ENCODE measurements around the gene B4GALT7. TPM values are rescaled to one million over a fixed set of nuclear protein-coding genes. Genes with fewer than 3 reads are reported as not detected.
"Not testable (repeated sequence)": the region's sequence is repeated elsewhere in the genome, so short reads cannot be mapped to it uniquely, and the experiment has no call there.

The B4GALT7 gene
- total RNA-seq, 1 experiment from 2014 or later: 37.3 TPM

DNA sequence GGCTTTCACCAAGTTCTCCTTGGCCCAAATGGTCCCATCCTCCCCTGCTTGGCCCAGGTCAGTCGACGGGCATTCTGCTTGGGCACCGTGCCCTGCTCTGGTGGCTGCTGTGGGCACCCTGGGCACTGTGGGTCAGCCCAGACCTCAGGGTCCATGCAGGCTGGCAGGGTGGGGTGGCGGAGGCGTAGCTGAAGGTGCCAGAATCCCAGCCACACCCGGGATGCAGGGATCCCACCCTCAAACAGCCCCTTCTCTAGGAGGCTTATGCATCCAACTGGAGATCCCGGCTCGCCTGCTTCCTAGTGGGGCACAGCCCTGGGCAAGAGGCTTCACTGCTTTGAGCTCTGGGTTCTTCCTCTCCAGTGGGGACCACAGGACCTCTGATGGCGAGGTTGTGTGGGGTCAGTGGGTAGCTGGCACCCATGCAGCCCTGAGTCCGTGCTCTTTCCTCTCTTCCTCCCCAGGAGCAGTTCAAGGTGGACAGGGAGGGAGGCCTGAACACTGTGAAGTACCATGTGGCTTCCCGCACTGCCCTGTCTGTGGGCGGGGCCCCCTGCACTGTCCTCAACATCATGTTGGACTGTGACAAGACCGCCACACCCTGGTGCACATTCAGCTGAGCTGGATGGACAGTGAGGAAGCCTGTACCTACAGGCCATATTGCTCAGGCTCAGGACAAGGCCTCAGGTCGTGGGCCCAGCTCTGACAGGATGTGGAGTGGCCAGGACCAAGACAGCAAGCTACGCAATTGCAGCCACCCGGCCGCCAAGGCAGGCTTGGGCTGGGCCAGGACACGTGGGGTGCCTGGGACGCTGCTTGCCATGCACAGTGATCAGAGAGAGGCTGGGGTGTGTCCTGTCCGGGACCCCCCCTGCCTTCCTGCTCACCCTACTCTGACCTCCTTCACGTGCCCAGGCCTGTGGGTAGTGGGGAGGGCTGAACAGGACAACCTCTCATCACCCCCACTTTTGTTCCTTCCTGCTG lies 9.4 kb downstream of the B4GALT7 start:
- H3K36me3 ChIP-seq (replicated peaks; ENCODE audit: control insufficient read depth, insufficient read depth, low read length): no peaks in the 10 kb centered on the region; the same call in none of the 2 replicates
- no peak overlapping the region for H3K4me3 ChIP-seq (ENCODE audit: insufficient read depth, low read depth, low read length)
- no peaks in the 10 kb centered on the region for H3K27me3 ChIP-seq (ENCODE audit: control insufficient read depth, insufficient read depth, low read length)
- peak; percentile 20 for DNase-seq

DNA sequence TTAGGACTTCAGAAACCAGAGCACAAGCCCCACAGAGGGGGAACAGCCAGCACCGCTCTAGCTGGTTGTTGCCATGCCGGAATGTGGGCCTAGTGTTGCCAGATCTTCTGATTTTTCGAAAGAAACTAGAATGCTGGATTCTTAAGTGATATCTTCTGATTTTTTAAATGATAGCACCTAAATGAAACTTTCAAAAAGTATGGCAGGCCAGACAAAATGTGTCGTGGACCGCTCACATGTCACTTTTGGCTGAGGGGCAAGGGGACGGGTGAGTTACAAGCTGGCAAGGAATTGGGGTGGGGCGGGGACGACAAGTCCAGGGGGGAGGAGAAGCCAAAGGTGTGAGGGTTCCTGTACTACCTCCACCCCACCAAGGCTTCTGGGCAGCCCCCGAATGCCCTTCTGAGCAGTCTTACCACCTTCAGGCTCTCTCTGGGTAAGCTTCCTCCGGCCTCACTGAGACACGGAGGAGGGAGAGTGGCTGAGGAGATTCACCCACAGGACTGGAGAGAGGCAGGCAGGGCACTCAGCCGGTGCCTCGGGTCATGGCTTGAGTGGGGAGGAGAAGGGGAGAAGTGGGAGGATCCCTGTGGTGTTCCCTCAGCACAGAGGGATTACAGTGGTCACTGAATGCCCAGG lies 10.3 kb downstream of the B4GALT7 start:
- Histone ChIP-seq H3K27me3 (ENCODE audit: control insufficient read depth, insufficient read depth, low read length) (no peaks in the 10 kb centered on the region), H3K4me3 (ENCODE audit: insufficient read depth, low read depth, low read length) (no peak overlapping the region), H3K36me3 (replicated peaks; ENCODE audit: control insufficient read depth, insufficient read depth, low read length) (no peaks in the 10 kb centered on the region; the same call in none of the 2 replicates)
- DNase-seq: peak; percentile 18

DNA sequence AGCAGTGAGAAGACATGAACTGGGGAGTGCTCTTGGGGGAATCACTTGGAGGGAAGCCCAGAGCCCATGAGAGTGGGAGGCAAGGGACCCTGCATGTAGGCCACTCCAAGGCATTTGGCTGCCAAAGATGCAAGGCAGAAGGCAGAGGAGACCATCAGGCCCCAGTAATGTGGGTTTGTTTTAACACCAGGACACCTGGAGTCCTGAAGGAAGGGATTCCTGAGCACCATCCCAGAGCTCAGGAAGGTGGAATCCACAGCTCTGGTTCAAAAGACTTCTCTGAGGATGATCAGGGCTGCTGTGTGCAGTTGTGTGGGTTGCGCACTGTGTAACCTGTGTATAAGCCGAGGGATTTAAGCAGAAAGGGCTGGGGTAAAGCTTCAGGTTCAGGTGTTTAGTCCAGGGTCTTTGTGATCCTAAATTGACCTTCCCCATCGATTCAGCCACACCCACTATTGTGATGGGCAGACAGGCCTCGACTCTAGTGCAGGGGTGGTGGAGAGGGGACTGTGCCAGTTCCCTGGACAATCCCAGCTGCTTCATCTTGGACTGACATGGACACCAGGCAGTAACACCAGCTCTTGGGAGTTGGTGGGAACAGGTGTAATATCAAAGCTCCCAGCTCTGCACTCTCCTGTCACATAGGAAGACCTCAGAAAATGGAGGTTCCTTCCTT lies 11.0 kb downstream of the B4GALT7 start:
- Histone ChIP-seq H3K36me3 (replicated peaks; ENCODE audit: control insufficient read depth, insufficient read depth, low read length) (no peaks in the 10 kb centered on the region; the same call in none of the 2 replicates), H3K4me3 (ENCODE audit: insufficient read depth, low read depth, low read length) (no peak overlapping the region), H3K27me3 (ENCODE audit: control insufficient read depth, insufficient read depth, low read length) (no peaks in the 10 kb centered on the region)
- DNase-seq: peak; percentile 20

DNA sequence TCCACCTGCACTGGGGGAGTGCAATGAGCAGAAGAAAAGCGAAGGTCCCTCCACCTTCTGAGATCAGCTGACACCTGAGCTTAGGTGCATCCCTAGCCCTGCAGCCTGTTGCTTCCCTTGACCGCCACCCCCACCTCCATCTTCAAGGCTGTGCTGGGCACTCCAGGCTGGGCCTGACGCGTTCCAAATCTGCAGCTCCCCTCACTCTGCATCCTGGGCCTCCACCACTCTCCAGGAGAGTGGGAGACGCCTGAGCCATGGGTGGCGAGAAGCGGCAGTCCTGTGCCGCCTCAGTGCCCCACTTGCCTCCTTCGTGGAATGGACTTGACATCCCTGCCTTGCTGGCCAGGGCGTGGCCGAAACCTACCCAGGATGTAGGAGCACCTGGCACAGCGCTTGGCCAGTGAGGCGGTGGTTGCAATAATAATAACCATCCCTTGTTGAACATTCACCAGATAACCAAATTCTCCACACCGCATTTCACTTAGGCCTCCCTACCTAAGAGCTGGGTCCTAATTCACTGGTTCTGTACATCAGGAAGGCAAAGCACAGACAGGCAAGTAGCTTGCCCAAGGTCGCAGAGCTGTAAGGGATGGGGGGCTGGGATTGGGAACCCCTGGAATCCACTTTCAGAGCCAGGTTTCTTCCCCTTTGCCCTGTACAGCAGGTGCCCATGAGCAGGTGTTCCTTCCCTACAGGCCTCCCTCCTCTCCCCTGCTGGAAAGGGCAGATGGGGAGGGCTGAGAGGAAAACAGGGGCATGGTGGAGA lies 11.7 kb downstream of the B4GALT7 start:
- no peaks in the 10 kb centered on the region for H3K27me3 ChIP-seq (ENCODE audit: control insufficient read depth, insufficient read depth, low read length)
- H3K36me3 ChIP-seq (replicated peaks; ENCODE audit: control insufficient read depth, insufficient read depth, low read length): no peaks in the 10 kb centered on the region; the same call in none of the 2 replicates
- DNase-seq: peak; percentile 26
- H3K4me3 ChIP-seq (ENCODE audit: insufficient read depth, low read depth, low read length): no peak overlapping the region

DNA sequence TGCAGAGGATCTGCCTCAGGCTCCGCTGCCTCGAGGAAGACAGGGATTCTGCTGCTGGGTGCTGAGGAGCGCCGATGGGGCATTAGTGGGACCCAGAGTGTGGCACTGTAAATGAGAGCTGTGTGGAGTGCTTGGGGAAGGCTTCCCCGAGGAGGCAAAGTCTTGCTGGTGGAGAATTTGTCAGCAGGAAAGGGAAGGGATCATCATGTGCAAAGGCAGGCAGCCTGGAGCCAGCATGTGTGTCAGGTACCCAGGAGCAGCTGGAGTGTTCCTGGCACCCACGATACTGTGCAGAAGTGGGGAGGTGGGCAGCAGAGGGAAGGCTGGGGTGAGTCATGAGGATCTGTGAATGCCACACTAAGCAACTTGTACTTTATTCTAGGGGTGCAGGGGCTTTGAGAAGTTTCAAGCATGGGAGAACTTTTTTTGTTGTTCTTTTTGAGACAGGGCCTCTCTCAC lies 12.3 kb downstream of the B4GALT7 start:
- no peaks in the 10 kb centered on the region; the same call in none of the 2 replicates for H3K36me3 ChIP-seq (replicated peaks; ENCODE audit: control insufficient read depth, insufficient read depth, low read length)
- no peaks in the 10 kb centered on the region for H3K27me3 ChIP-seq (ENCODE audit: control insufficient read depth, insufficient read depth, low read length)
- no peak for DNase-seq
- H3K4me3 ChIP-seq (ENCODE audit: insufficient read depth, low read depth, low read length): no peak overlapping the region

DNA sequence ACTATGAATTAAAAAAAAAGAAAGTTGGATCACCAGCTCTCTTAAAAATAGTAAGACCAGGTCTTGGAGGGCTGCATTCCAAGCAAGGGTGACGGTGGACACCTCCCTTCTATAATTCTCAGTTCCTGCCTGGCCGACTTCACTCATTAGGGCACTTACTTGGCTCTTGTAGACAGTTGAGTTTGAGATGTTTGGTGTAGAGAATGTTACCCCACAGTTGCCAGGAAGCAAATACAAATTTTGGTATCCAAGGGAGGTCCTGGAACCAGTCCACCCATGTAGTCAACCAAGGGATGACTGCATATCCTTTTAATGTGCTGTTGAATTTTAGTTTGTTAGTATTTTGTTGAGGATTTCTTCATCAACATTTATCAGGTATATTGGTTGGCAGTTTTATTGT lies 20.6 kb downstream of the B4GALT7 start:
- Histone ChIP-seq H3K36me3 (replicated peaks; ENCODE audit: control insufficient read depth, insufficient read depth, low read length) (peaks cover 7% of the 10 kb centered on the region), H3K27me3 (ENCODE audit: control insufficient read depth, insufficient read depth, low read length) (no peaks in the 10 kb centered on the region), H3K4me3 (ENCODE audit: insufficient read depth, low read depth, low read length) (no peak overlapping the region)
- no peak for DNase-seq

DNA sequence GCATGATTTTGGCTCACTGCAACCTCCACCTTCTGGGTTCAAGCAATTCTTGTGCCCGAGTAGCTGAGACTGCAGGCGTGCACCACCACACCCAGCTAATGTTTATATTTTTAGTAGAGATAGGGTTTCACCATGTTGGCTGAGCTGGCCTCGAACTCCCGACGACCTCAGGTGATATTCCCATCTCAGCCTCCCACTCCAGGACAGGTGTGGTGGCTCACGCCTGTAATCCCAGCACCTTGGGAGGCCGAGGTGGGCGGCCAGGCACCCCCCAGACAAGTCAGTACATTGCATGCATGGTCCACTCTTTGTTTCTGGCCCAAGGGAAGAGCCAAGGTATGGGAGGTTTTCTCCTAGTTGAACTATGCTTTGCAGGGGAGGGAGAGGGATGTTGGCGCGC lies 24.2 kb downstream of the B4GALT7 start:
- not testable (repeated sequence) for H3K27me3 ChIP-seq (ENCODE audit: control insufficient read depth, insufficient read depth, low read length); H3K36me3 ChIP-seq (replicated peaks; ENCODE audit: control insufficient read depth, insufficient read depth, low read length); H3K4me3 ChIP-seq (ENCODE audit: insufficient read depth, low read depth, low read length); DNase-seq

DNA sequence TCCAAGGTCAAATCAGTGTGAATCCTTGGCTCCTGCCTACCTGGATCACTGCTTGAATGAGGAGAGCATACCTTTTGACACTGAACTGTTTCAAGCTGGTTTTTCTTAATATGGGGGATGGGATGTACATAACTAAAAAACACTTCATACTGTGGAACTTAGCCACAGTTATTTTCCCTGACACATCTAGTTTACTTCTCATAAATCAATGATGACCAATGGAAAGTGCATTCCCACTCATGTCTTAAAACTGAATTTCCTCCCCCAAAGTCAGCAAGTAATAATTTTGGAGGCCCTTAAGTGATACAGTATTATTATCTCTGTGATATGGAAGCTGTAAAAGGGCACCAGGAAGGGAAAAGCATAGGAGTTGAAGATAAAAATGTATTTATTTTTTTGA lies 30.3 kb downstream of the B4GALT7 start:
- H3K27me3 ChIP-seq (ENCODE audit: control insufficient read depth, insufficient read depth, low read length); H3K4me3 ChIP-seq (ENCODE audit: insufficient read depth, low read depth, low read length); DNase-seq; H3K36me3 ChIP-seq (replicated peaks; ENCODE audit: control insufficient read depth, insufficient read depth, low read length): not testable (repeated sequence)

DNA sequence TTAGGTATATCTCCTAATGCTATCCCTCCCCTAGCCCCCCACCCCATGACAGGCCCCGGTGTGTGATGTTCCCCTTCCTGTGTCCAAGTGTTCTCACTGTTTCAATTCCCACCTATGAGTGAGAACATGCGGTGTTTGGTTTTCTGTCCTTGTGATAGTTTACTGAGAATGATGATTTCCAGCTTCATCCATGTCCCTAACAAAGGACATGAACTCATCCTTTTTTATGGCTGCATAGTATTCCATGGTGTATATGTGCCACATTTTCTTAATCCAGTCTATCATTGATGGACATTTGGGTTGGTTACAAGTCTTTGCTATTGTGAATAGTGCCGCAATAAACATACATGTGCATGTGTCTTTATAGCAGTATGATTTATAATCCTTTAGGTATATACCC lies 35.0 kb downstream of the B4GALT7 start:
- H3K27me3 ChIP-seq (ENCODE audit: control insufficient read depth, insufficient read depth, low read length); DNase-seq; H3K36me3 ChIP-seq (replicated peaks; ENCODE audit: control insufficient read depth, insufficient read depth, low read length); H3K4me3 ChIP-seq (ENCODE audit: insufficient read depth, low read depth, low read length): not testable (repeated sequence)

DNA sequence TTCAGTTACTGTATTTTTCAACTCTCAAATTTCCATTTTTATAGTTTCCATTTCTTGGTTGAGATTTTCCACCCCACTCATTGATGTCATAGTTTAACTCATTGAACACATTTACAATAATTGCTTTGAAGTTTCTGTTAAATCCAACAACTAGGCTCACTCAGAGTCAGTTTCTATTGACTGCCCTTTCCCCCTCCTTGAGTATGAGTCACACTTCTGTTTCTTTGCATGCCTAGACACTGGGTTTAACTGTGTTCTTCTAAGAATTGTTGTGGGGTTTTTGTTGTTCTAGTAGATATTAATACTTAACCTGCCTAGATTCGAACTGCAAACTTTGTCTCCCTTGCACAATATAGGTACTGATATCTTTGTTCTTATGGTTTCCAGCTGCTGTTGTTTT lies 45.5 kb downstream of the B4GALT7 start:
- not testable (repeated sequence) for H3K36me3 ChIP-seq (replicated peaks; ENCODE audit: control insufficient read depth, insufficient read depth, low read length); H3K27me3 ChIP-seq (ENCODE audit: control insufficient read depth, insufficient read depth, low read length); DNase-seq; H3K4me3 ChIP-seq (ENCODE audit: insufficient read depth, low read depth, low read length)

DNA sequence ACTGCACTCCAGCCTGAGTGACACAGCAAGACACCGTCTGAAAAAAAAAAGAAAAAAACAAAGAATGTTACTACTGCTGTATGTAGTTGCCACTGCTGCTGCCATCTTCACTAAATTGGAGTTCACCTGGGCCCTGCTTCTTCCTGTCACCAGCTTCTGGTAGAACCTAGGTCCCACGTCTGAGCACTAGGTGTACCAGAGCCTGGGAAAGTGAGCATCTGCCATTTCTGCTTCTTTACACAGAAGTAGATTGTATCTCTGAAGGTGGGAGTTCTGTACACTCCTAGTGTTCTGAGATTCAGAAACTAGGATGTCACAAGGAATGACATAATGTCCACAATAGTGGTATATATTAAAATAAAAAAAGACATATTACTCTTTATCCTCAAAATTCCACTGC lies 51.3 kb downstream of the B4GALT7 start:
- not testable (repeated sequence) for DNase-seq; H3K36me3 ChIP-seq (replicated peaks; ENCODE audit: control insufficient read depth, insufficient read depth, low read length); H3K27me3 ChIP-seq (ENCODE audit: control insufficient read depth, insufficient read depth, low read length); H3K4me3 ChIP-seq (ENCODE audit: insufficient read depth, low read depth, low read length)

DNA sequence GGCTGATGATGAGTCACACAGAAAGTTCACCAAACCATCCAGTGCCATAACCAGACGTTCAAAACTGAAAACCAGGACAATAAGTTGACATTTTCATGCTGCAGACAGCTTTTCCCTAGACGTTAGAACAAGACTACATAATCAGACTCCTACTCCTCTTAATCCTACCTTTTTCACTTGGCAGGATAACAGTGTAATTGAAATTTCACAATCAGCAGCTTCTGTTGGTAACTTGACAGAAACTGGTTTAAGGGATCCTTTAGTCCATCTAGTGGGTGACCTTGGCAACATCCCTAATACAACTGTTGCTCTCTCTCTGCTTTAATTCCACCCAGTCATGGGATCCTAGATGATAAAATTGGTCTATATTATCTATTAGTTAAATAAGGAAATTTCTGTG lies 57.9 kb downstream of the B4GALT7 start:
- not testable (repeated sequence) for DNase-seq; H3K27me3 ChIP-seq (ENCODE audit: control insufficient read depth, insufficient read depth, low read length); H3K36me3 ChIP-seq (replicated peaks; ENCODE audit: control insufficient read depth, insufficient read depth, low read length); H3K4me3 ChIP-seq (ENCODE audit: insufficient read depth, low read depth, low read length)

DNA sequence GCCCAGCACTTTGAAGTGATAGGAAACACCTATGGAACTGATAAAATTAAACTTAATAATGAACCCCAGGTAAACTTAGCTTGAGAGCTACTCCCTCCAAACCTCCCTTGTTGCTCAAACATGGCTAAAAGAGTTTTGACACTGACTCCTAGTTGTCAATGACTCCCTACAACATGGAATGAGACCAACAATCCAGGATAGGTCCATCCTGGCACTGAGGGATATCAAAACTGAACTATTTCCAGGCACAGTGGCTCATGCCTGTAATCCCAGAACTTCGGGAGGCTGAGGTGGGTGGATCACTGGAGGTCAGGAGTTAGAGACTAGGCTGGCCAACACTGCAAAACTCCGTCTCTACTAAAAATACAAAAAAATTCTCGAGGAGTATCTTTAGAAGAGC lies 58.6 kb downstream of the B4GALT7 start:
- DNase-seq: not testable (repeated sequence)

More for the DNA sequence above, 58.6 kb downstream of the B4GALT7 start:
- H3K27me3 ChIP-seq (ENCODE audit: control insufficient read depth, insufficient read depth, low read length); H3K36me3 ChIP-seq (replicated peaks; ENCODE audit: control insufficient read depth, insufficient read depth, low read length); H3K4me3 ChIP-seq (ENCODE audit: insufficient read depth, low read depth, low read length): not testable (repeated sequence)
